ENCODE results near the gene PHLDB2. TPM values are rescaled to one million over a fixed set of nuclear protein-coding genes. Genes with fewer than 3 reads are reported as not detected.

The PHLDB2 gene
- total RNA-seq, 4 donors from 2014 or later, result 53.2 to 97.2 (median 89.1) TPM

DNA sequence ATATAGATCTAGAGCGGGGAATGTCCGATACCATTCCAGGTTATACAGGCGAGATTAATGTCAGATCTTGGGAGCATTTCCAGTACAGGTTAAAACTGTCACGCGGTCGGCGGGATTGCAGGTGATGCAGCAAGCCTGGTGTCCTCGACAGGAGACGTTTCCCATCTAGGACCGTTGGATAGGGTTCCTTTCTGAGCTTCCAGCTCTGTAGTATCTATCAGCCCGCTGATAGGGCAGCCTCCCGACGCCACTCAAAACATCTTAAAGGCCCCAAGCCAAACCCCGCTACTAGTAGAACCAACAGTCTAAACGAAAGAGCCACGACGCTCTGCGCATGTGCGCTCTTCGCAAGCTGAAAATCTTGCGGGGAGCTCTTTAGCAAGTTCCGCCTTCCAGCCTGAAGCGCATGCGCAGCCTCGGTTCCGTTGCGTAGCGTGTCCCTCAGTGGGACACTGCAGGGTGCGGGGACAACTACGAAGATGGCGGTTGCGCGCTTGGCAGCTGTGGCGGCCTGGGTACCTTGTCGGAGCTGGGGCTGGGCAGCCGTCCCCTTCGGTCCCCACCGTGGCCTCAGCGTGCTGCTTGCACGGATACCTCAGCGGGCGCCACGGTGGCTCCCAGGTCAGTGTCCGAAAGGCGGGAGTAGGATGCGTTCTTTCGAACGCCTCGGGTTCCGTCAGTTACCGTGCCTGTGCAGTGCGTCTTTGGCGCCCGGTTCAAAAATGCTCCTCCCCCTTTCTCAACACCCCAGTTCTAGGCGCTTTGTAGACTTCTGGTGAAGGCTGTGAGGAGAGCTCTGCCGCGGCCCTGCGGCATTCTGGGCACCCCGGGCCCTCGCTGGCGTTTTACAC, 119.7 kb downstream of the PHLDB2 start, which contains the start of gene ABHD10:
Gene ABHD10 (plus strand): TSS at position 444 of the 851 bp plus-strand sequence. CDS start 36 bp downstream, at position 480.
- TF ChIP-seq, protein P1, sequence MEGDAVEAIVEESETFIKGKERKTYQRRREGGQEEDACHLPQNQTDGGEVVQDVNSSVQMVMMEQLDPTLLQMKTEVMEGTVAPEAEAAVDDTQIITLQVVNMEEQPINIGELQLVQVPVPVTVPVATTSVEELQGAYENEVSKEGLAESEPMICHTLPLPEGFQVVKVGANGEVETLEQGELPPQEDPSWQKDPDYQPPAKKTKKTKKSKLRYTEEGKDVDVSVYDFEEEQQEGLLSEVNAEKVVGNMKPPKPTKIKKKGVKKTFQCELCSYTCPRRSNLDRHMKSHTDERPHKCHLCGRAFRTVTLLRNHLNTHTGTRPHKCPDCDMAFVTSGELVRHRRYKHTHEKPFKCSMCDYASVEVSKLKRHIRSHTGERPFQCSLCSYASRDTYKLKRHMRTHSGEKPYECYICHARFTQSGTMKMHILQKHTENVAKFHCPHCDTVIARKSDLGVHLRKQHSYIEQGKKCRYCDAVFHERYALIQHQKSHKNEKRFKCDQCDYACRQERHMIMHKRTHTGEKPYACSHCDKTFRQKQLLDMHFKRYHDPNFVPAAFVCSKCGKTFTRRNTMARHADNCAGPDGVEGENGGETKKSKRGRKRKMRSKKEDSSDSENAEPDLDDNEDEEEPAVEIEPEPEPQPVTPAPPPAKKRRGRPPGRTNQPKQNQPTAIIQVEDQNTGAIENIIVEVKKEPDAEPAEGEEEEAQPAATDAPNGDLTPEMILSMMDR (IDR thresholded peaks at IDR 0.05; ENCODE audit: low read depth), result no peak

DNA sequence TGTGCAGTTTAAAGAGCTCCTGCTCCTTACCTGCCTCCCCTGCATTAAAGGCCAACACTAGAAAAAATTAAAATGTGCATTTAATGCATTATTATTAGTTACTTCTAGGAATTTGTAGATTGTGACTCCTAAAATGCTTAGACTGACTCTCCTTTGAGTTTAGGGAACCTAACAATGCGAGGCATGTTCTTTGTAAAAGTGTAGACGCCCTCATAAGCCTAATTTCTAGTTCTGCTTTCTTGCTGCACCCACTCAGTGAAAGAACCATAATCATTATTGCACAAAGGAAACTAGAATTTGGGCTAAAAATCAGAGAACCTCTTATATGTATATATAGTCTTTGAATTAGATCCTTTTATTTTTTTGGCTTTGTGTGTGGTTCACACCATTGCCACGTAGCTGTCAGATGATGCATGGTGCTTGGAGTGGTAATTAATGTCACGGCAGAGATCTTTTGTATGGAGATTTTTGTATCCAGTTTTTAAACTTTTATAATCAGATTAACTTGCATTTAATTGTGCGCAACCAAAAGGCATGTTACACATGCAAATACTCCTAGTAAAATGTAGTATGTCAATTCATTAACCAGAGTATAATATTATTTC, 120.5 kb downstream of the PHLDB2 start:
- TF ChIP-seq, protein P1 (IDR thresholded peaks at IDR 0.05; ENCODE audit: low read depth), result no peak

DNA sequence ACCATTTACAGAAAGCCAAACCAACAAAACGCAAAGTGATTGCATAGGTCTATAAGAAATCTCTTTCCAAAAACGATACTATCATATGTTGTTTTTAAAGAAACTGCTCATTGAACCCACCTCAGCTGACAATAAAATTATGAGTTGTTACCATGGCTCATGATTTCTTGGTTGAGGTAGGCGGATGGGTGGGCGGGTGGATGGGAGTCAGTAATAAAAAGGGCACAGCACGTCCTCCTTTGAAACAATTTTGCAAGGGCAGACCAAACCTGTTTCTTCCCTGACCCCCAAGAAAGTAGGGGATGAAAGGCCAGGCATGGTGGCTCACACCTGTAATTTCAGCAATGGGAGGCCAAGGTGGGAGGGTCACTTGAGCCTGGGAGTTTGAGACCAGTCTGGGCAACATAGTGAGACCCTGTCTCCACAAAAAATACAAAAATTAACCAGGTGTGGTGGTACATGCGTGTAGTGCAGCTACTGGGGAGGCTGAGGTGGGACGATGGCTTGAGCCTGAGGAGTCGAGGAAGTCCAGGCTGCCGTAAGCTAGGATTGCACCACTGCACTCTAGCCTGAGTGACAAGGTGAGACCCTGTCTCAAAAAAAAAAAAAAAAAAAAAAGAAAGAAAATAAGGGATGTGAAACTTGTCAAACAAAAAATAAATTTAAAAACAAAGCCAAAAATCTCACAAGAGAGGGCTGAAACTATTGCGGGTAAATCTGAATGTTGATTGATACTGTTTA, 121.8 kb downstream of the PHLDB2 start:
- TF ChIP-seq, protein P1 (IDR thresholded peaks at IDR 0.05; ENCODE audit: low read depth), result no peak

DNA sequence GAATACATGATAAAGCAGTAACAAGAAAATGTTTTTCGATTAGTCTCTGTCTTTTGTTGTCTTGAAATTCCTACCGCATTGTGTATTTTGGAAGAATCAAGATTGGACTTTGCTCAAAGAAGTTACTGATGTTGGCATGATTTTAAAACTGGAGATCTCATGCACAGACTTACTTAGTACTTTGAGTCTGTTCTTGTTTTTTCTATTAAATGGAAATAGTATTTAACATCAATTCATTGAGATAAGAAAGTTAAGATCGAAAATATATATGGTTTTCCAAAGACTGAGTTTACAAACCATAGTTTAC, 122.3 kb downstream of the PHLDB2 start:
- TF ChIP-seq, protein P1 (IDR thresholded peaks at IDR 0.05; ENCODE audit: low read depth), result no peak

DNA sequence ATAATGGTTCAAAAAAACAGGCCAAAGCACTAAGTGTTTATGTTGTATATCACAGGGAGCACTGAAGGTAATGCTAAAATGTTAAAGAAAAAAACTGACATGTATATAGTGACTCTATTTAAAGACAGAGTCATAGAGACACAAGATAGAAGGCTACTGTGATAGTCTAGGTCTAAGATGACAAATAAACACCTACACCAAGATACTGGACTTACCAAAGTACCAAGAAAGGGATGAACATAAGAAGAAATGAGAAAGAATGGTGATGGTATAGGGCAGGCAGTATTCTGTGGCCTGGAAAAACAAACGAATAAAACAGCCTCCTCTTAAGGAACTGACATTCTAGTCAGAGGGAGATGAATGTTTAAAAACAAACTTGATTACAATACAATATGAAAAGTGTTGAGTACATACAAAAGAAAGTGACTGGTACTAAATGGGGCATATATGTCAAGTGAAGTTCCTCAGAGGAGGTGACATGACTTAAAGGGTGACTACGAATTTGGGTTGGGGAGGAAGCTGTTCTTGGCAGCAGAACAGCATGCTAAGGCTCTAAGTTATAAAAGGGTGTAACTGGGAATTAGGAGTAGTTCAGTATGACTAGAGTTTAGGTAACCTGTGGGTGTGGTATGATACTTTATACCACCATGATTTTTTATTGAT, 125.7 kb downstream of the PHLDB2 start:
- TF ChIP-seq, protein P1 (IDR thresholded peaks at IDR 0.05; ENCODE audit: low read depth), result no peak

DNA sequence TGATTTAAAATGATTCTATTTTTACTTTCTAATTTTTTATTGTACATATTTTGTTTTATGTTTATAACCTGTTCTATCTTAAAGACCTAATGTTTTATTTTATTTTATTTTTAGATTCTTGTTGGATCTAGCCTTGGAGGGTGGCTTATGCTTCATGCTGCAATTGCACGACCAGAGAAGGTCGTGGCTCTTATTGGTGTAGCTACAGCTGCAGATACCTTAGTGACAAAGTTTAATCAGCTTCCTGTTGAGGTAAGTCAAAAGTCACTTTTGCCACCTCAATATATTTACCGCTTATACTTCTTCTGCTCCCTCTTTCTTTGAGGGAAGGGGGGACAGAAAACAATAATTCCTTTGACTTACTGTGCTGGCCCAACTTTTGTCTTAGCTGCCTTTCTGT, 127.7 kb downstream of the PHLDB2 start:
- TF ChIP-seq, protein P1 (IDR thresholded peaks at IDR 0.05; ENCODE audit: low read depth), result no peak
